Adipocyte (in vitro differentiated cells): ENCODE data around the gene CPSF4L.

Experiments
- DNase-seq: peaks from one replicate; pipeline ENCODE4 v3.0.0-alpha.2; 2015; ENCODE audit warnings: low read depth
- H3K27me3 ChIP-seq: replicated peaks from 2 replicates; pipeline ENCODE4 v1.7.0; 2013; ENCODE audit warnings: mild to moderate bottlenecking, low read length, moderate library complexity; ENCODE audit not compliant: control insufficient read depth, insufficient read depth
- H3K36me3 ChIP-seq: 2 replicates; pipeline ENCODE4 v1.7.0; 2013; ENCODE audit warnings: low read length, mild to moderate bottlenecking, moderate library complexity; ENCODE audit not compliant: control insufficient read depth, insufficient read depth, severe bottlenecking
- H3K4me1 ChIP-seq: 2 replicates; pipeline ENCODE4 v1.7.0; 2013; ENCODE audit warnings: mild to moderate bottlenecking, low read length, moderate library complexity; ENCODE audit not compliant: control insufficient read depth, insufficient read depth
- H3K4me3 ChIP-seq: 2 replicates; pipeline ENCODE4 v1.7.0; 2013; ENCODE audit warnings: mild to moderate bottlenecking, low read length, moderate library complexity
- H3K9ac ChIP-seq: 2 replicates; pipeline ENCODE4 v1.7.0; 2013; ENCODE audit warnings: mild to moderate bottlenecking, low read length, moderate library complexity
- H3K9me3 ChIP-seq: 2 replicates; pipeline ENCODE4 v1.7.0; 2013; ENCODE audit warnings: mild to moderate bottlenecking, low read length, moderate library complexity; ENCODE audit not compliant: control insufficient read depth

The CPSF4L gene

GRCh38 chr17:73286863-73287296, 25.2 kb upstream of the CPSF4L start:
- Histone ChIP-seq H3K9me3 (no peaks in the 10 kb centered on the region), H3K36me3 (peaks cover 44% of the 10 kb centered on the region), H3K9ac (peak overlapping the region; percentile 5), H3K4me1 (peaks cover 70% of the 10 kb centered on the region), H3K4me3 (no peak overlapping the region), H3K27me3 (no peaks in the 10 kb centered on the region)
- DNase-seq, result no peak

GRCh38 chr17:73285916-73286862, 24.5 kb upstream of the CPSF4L start:
- no peak for DNase-seq
- Histone ChIP-seq H3K9ac (peak overlapping the region; percentile 5), H3K36me3 (peaks cover 45% of the 10 kb centered on the region), H3K4me1 (peaks cover 63% of the 10 kb centered on the region), H3K9me3 (no peaks in the 10 kb centered on the region), H3K27me3 (no peaks in the 10 kb centered on the region), H3K4me3 (no peak overlapping the region)

GRCh38 chr17:73285603-73285908, 23.9 kb upstream of the CPSF4L start:
- no peak overlapping the region for H3K4me3 ChIP-seq
- no peak overlapping the region for H3K9ac ChIP-seq
- peaks cover 57% of the 10 kb centered on the region for H3K4me1 ChIP-seq
- H3K9me3 ChIP-seq, result no peaks in the 10 kb centered on the region
- H3K36me3 ChIP-seq, result peaks cover 45% of the 10 kb centered on the region
- no peak for DNase-seq
- no peaks in the 10 kb centered on the region for H3K27me3 ChIP-seq

GRCh38 chr17:73284906-73285602, 23.4 kb upstream of the CPSF4L start:
- H3K36me3 ChIP-seq, result peaks cover 48% of the 10 kb centered on the region
- no peak overlapping the region for H3K4me3 ChIP-seq
- no peaks in the 10 kb centered on the region for H3K27me3 ChIP-seq
- H3K9ac ChIP-seq, result no peak overlapping the region
- DNase-seq, result no peak
- H3K9me3 ChIP-seq, result no peaks in the 10 kb centered on the region
- peaks cover 52% of the 10 kb centered on the region for H3K4me1 ChIP-seq

GRCh38 chr17:73284354-73284753, 22.7 kb upstream of the CPSF4L start:
- H3K4me1 ChIP-seq, result peaks cover 47% of the 10 kb centered on the region
- peak overlapping the region; percentile 7 for H3K9ac ChIP-seq
- H3K4me3 ChIP-seq, result no peak overlapping the region
- H3K27me3 ChIP-seq, result no peaks in the 10 kb centered on the region
- no peak for DNase-seq
- H3K36me3 ChIP-seq, result peaks cover 49% of the 10 kb centered on the region
- no peaks in the 10 kb centered on the region for H3K9me3 ChIP-seq

GRCh38 chr17:73283841-73284282, 22.2 kb upstream of the CPSF4L start:
- no peak for DNase-seq
- no peak overlapping the region for H3K4me3 ChIP-seq
- H3K36me3 ChIP-seq, result peaks cover 49% of the 10 kb centered on the region
- H3K9ac ChIP-seq, result peak overlapping the region; percentile 7
- no peaks in the 10 kb centered on the region for H3K9me3 ChIP-seq
- H3K4me1 ChIP-seq, result peaks cover 44% of the 10 kb centered on the region
- H3K27me3 ChIP-seq, result no peaks in the 10 kb centered on the region

GRCh38 chr17:73283250-73283649, 21.6 kb upstream of the CPSF4L start:
- H3K4me1 ChIP-seq, result peaks cover 44% of the 10 kb centered on the region
- H3K36me3 ChIP-seq, result peaks cover 49% of the 10 kb centered on the region
- H3K9ac ChIP-seq, result no peak overlapping the region
- H3K9me3 ChIP-seq, result no peaks in the 10 kb centered on the region
- H3K4me3 ChIP-seq, result no peak overlapping the region
- no peak for DNase-seq
- no peaks in the 10 kb centered on the region for H3K27me3 ChIP-seq

GRCh38 chr17:73282629-73283028, 20.9 kb upstream of the CPSF4L start:
- Histone ChIP-seq H3K4me3 (no peak overlapping the region), H3K9me3 (no peaks in the 10 kb centered on the region), H3K4me1 (peaks cover 43% of the 10 kb centered on the region), H3K36me3 (peaks cover 49% of the 10 kb centered on the region), H3K27me3 (no peaks in the 10 kb centered on the region), H3K9ac (no peak overlapping the region)
- no peak for DNase-seq

GRCh38 chr17:73281928-73282327, 20.2 kb upstream of the CPSF4L start:
- Histone ChIP-seq H3K27me3 (no peaks in the 10 kb centered on the region), H3K4me1 (peaks cover 36% of the 10 kb centered on the region), H3K9me3 (no peaks in the 10 kb centered on the region), H3K9ac (no peak overlapping the region), H3K36me3 (peaks cover 47% of the 10 kb centered on the region), H3K4me3 (no peak overlapping the region)
- DNase-seq, result no peak

GRCh38 chr17:73280191-73280590, 18.5 kb upstream of the CPSF4L start:
- Histone ChIP-seq H3K36me3 (peaks cover 36% of the 10 kb centered on the region), H3K4me1 (peaks cover 23% of the 10 kb centered on the region), H3K9me3 (no peaks in the 10 kb centered on the region), H3K9ac (no peak overlapping the region), H3K27me3 (no peaks in the 10 kb centered on the region), H3K4me3 (no peak overlapping the region)
- DNase-seq, result no peak

GRCh38 chr17:73279704-73280103, 18.0 kb upstream of the CPSF4L start:
- DNase-seq, result no peak
- H3K27me3 ChIP-seq, result no peaks in the 10 kb centered on the region
- peaks cover 23% of the 10 kb centered on the region for H3K4me1 ChIP-seq
- H3K36me3 ChIP-seq, result peaks cover 32% of the 10 kb centered on the region
- H3K4me3 ChIP-seq, result no peak overlapping the region
- no peak overlapping the region for H3K9ac ChIP-seq
- no peaks in the 10 kb centered on the region for H3K9me3 ChIP-seq
